OCI-LY1 (cell line): ENCODE measurements around the gene SLC7A14.

Experiments used
- EZH2 ChIP-seq: fragments of 200-600 bp; sonication (generic), shearing (Covaris generic); IDR thresholded peaks from 2 replicates; pipeline ENCODE4 v1.8.0; 2017; ENCODE audit warnings: borderline replicate concordance, mixed run types, mild to moderate bottlenecking, antibody characterized with exemption, low read length, moderate library complexity, mixed read lengths
- TF ChIP-seq, protein P1 (sequence below): fragments of 200-600 bp; sonication (generic), shearing (Covaris generic); IDR thresholded peaks from 2 replicates; pipeline ENCODE4 v1.5.1; 2017; ENCODE audit warnings: mild to moderate bottlenecking, antibody characterized with exemption, low read length, moderate library complexity, mixed read lengths

DNA sequence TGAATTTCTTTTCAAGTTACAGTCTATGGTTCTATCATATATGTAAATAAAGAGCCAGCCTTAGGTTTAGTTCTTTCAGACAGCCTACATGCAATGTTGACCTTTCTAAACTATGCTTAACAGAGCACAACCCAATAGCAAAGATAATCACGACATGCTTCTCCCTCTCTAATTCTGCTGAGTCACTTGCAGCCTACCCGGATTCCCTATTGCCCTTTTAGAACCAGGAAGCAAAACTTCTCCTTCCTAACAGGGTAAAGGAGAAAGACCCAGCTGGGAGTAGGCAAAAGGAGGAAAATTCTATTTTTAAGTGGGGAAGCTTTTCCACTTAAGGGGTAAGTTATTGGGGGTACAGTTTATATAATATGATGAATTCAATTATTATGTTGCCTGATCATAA lies 79.3 kb downstream of the SLC7A14 start:
- TF ChIP-seq, protein P1, sequence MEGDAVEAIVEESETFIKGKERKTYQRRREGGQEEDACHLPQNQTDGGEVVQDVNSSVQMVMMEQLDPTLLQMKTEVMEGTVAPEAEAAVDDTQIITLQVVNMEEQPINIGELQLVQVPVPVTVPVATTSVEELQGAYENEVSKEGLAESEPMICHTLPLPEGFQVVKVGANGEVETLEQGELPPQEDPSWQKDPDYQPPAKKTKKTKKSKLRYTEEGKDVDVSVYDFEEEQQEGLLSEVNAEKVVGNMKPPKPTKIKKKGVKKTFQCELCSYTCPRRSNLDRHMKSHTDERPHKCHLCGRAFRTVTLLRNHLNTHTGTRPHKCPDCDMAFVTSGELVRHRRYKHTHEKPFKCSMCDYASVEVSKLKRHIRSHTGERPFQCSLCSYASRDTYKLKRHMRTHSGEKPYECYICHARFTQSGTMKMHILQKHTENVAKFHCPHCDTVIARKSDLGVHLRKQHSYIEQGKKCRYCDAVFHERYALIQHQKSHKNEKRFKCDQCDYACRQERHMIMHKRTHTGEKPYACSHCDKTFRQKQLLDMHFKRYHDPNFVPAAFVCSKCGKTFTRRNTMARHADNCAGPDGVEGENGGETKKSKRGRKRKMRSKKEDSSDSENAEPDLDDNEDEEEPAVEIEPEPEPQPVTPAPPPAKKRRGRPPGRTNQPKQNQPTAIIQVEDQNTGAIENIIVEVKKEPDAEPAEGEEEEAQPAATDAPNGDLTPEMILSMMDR: no peak
- no peak for TF ChIP-seq EZH2
